Measurements from ENCODE around the gene IRF1. TPM values are rescaled to one million over a fixed set of nuclear protein-coding genes. Genes with fewer than 3 reads are reported as not detected.

IRF1 gene
- total and polyA plus RNA-seq, 2 of the 8 experiments (the other 6 are each of a cell fraction or from before 2014, with no cell fraction given) = 4.0 to 8.5 TPM

GRCh38 chr5:132505641-132506040, 15.1 kb upstream of the IRF1 start:
- Histone ChIP-seq H3K9me3 (ENCODE audit: insufficient read depth in 2 of 2, low read depth in 1 of 2, low read length in 1 of 2) (no peaks in the 10 kb centered on the region), H3K4me2 (ENCODE audit: insufficient read depth in 1 of 2, low read depth in 2 of 2, low read length in 2 of 2) (no peak overlapping the region), H4K91ac (replicated peaks; ENCODE audit: insufficient read length, low read length) (no peak overlapping the region), H4K5ac (ENCODE audit: insufficient read length, low read depth, low read length) (no peak overlapping the region), H2BK15ac (ENCODE audit: low read length) (no peak overlapping the region), H3K79me2 (ENCODE audit: control insufficient read depth in 1 of 2, insufficient read depth in 2 of 2, low read length in 2 of 2) (no peaks in the 10 kb centered on the region), H2AK5ac (ENCODE audit: low read depth, low read length) (no peak overlapping the region), H3K79me1 (ENCODE audit: low read depth, low read length) (no peaks in the 10 kb centered on the region), H3K27ac (ENCODE audit: low read depth, low read length) (no peak overlapping the region), H3K56ac (replicated peaks; ENCODE audit: insufficient read length, low read depth, low read length) (no peak overlapping the region), H2BK120ac (replicated peaks; ENCODE audit: low read depth, low read length) (no peak overlapping the region), H3K9ac (replicated peaks in 1 of 4; ENCODE audit: extremely low read depth in 1 of 4, low read depth in 3 of 4, low read length in 3 of 4) (no peak overlapping the region), H2BK12ac (ENCODE audit: low read depth, low read length) (no peak overlapping the region), H3K4me3 (ENCODE audit: extremely low read depth in 1 of 4, insufficient read depth in 2 of 4, low read depth in 3 of 4, low read length in 4 of 4) (no peak overlapping the region), H2BK20ac (ENCODE audit: low read length) (no peak overlapping the region), H4K20me1 (replicated peaks in 1 of 2; ENCODE audit: control insufficient read depth in 1 of 2, insufficient read depth in 2 of 2, low read length in 2 of 2) (no peaks in the 10 kb centered on the region), H3K23ac (ENCODE audit: insufficient read length) (no peak overlapping the region), H3K14ac (ENCODE audit: insufficient read length) (no peak overlapping the region), H3K36me3 (ENCODE audit: control insufficient read depth in 2 of 4, insufficient read depth in 4 of 4, low read length in 3 of 4) (no peaks in the 10 kb centered on the region), H3K27me3 (replicated peaks in 1 of 4; ENCODE audit: control insufficient read depth in 3 of 4, extremely low read depth in 1 of 4, insufficient read depth in 3 of 4, low read length in 3 of 4) (no peaks in the 10 kb centered on the region), H2BK5ac (ENCODE audit: low read depth, low read length) (no peak overlapping the region), H3K4me1 (replicated peaks in 1 of 4; ENCODE audit: control insufficient read depth in 3 of 4, insufficient read depth in 4 of 4, low read length in 3 of 4) (peaks cover 0 to 4% (median 0%) of the 10 kb centered on the region in 4 experiments; a peak in 2 of 7 replicates), H4K8ac (ENCODE audit: extremely low read depth, insufficient read depth, low read length) (no peak overlapping the region), H2AFZ (ENCODE audit: low read length) (no peak overlapping the region), H3K18ac (ENCODE audit: extremely low read depth, low read length) (no peak overlapping the region), H3K4ac (replicated peaks; ENCODE audit: insufficient read length, low read depth, low read length) (no peak overlapping the region), H3K23me2 (ENCODE audit: low read depth, low read length) (no peaks in the 10 kb centered on the region)
- WGBS, 2 experiments (ENCODE audit: extremely low coverage in 1 of 2, insufficient coverage in 1 of 2, insufficient read length in 1 of 2, insufficient replicate concordance in 2 of 2, low coverage in 1 of 2, low lambda C conversion rate in 2 of 2, missing lambda C conversion rate in 1 of 2) = 81% methylated on average over 2 of the region's 2 CpGs; no CpG with 5 or more reads in 1 of the 2 experiments
- TF ChIP-seq FOSL1 (IDR thresholded peaks at IDR 0.05; ENCODE audit: insufficient read depth, low read depth, low read length) (no peak), SP4 (IDR thresholded peaks at IDR 0.05; ENCODE audit: low read length) (no peak), CEBPB (IDR thresholded peaks at IDR 0.05; ENCODE audit: low read depth, low read length) (no peak), YY1 (IDR thresholded peaks at IDR 0.05; ENCODE audit: low read depth, low read length) (no peak), GTF2F1 (IDR thresholded peaks at IDR 0.05; ENCODE audit: borderline replicate concordance, low read depth, low read length) (no peak), ZNF274 (IDR thresholded peaks at IDR 0.05; ENCODE audit: borderline replicate concordance, extremely low read depth, low read length) (no peak), BACH1 (IDR thresholded peaks at IDR 0.05; ENCODE audit: low read length) (no peak), SAP30 (IDR thresholded peaks at IDR 0.05; ENCODE audit: insufficient read depth, insufficient replicate concordance, low read length) (no peak), CHD1 (IDR thresholded peaks at IDR 0.05; ENCODE audit: low read depth, low read length) (no peak)
- TF ChIP-seq, protein P1, sequence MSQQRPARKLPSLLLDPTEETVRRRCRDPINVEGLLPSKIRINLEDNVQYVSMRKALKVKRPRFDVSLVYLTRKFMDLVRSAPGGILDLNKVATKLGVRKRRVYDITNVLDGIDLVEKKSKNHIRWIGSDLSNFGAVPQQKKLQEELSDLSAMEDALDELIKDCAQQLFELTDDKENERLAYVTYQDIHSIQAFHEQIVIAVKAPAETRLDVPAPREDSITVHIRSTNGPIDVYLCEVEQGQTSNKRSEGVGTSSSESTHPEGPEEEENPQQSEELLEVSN (IDR thresholded peaks at IDR 0.05) = no peak
- CTCF ChIA-PET (ENCODE audit: partially characterized antibody) = interaction anchor here (0.6 to 19.9 kb wide), 19 partner anchors 9 to 493 kb away, joined by 3 to 353 read pairs (median 4); no protein-coding TSS in a partner anchor
- POLR2A ChIA-PET (ENCODE audit: partially characterized antibody) = no interaction called here
- no peak for DNase-seq (ENCODE audit: low read depth in 1 of 2, low spot score in 2 of 2)
- FAIRE-seq = no peak

All from H1 (cell line).